Measurements from ENCODE around the gene SC5D.

GRCh38 chr11:121349790-121350189 lies 57.2 kb downstream of the SC5D start:
- TF ChIP-seq CTCF (IDR thresholded peaks at IDR 0.05; ENCODE audit: low read depth, low read length) = no peak
- TF ChIP-seq POLR2A (IDR thresholded peaks at IDR 0.05; ENCODE audit: extremely low read depth, insufficient read length) = no peak
- TF ChIP-seq, protein P1, sequence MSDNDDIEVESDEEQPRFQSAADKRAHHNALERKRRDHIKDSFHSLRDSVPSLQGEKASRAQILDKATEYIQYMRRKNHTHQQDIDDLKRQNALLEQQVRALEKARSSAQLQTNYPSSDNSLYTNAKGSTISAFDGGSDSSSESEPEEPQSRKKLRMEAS (IDR thresholded peaks at IDR 0.05; ENCODE audit: low read depth, low read length) = no peak
- no peak for TF ChIP-seq MYC (IDR thresholded peaks at IDR 0.05; ENCODE audit: low read depth, low read length)
